22Rv1 (cell line): ENCODE results near the gene AOAH.
"Not testable (repeated sequence)": the region's sequence is repeated elsewhere in the genome, so short reads cannot be mapped to it uniquely, and the experiment has no call there.

Experiments used
- H3K27ac ChIP-seq: fragments of 450-650 bp; 2 replicates; pipeline ENCODE4 v1.5.1; 2017
- ZFX ChIP-seq: fragments of 450-650 bp; IDR thresholded peaks from 2 replicates; pipeline ENCODE4 v1.6.1; 2017; ENCODE audit warnings: antibody characterized with exemption, borderline replicate concordance
- TF ChIP-seq, protein P1 (sequence below): fragments of 450-650 bp; IDR thresholded peaks from 2 replicates; pipeline ENCODE4 v1.5.1; 2017; ENCODE audit warnings: mild to moderate bottlenecking

Gene AOAH

DNA sequence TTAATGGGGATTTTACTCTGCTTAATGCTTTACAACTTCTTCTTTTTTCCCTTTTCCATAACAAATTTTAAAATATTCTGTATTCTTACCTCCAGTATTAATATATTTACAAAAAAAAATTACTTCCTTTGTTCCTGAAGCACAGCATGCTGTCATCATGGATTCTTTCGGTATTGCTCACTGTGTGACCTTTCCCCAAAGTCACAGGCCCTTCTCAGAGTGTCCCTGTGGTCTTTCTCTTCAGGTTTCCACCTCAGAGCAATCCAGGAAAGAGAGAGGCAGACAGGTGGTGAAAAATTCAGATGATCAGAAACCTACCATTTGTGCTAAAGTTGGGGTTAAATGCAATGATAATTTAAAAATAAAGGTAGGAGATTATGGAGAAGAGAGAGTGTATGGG, 13.0 kb downstream of the AOAH start:
- no peak overlapping the region for H3K27ac ChIP-seq

DNA sequence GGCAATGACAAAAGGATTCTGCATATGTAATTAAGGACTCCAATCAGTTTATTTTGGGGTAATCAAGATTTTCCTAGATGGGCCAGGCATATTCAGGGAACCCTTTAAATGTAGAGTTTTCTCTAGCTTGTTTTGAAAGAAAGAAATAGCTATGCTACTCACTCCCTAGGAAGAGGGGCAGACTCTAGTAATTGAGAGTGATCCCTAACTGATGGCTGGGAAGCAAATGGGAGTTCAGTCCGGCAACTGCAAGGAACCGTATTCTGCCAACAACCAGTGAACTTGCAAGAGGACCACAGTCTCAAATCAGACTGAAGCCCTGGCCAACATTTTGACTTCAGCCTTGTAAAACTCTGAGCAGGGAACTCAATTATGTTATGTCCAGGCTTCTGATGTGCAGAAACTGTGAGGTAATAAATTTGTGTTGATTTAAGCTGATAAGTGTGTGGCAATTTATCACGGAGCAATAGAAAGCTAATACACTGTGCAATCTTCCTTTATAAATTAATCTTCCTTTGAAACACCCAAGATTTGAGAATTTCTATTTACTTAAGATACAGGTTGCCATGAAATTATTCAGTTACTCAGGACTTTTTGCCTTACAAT, 14.0 kb downstream of the AOAH start:
- no peak overlapping the region for H3K27ac ChIP-seq
- TF ChIP-seq, protein P1, sequence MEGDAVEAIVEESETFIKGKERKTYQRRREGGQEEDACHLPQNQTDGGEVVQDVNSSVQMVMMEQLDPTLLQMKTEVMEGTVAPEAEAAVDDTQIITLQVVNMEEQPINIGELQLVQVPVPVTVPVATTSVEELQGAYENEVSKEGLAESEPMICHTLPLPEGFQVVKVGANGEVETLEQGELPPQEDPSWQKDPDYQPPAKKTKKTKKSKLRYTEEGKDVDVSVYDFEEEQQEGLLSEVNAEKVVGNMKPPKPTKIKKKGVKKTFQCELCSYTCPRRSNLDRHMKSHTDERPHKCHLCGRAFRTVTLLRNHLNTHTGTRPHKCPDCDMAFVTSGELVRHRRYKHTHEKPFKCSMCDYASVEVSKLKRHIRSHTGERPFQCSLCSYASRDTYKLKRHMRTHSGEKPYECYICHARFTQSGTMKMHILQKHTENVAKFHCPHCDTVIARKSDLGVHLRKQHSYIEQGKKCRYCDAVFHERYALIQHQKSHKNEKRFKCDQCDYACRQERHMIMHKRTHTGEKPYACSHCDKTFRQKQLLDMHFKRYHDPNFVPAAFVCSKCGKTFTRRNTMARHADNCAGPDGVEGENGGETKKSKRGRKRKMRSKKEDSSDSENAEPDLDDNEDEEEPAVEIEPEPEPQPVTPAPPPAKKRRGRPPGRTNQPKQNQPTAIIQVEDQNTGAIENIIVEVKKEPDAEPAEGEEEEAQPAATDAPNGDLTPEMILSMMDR: no peak
- TF ChIP-seq ZFX: no peak

More for the DNA sequence above, 13.0 kb downstream of the AOAH start:
- TF ChIP-seq, protein P1: no peak
- TF ChIP-seq ZFX: no peak

DNA sequence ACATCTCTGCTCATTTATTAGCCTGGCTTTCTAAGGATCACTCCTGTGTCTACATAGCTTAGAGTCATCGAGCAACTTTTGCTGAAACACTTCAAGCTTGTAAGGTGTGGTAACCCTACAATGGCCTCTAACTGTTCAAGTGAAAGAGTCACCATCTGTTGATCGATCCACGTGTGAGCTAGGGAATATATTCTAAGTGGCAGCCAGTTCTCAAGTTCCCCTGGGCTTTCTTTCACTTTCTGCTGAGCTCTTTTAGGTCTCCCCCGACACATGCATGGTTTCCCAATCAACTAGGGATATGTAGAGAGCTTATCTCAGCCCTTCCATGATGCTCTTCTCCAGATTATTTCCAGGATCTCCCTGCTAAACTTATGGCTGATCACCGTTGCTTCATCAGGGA, 15.5 kb downstream of the AOAH start:
- H3K27ac ChIP-seq: no peak overlapping the region
- TF ChIP-seq, protein P1: no peak
- TF ChIP-seq ZFX: no peak

DNA sequence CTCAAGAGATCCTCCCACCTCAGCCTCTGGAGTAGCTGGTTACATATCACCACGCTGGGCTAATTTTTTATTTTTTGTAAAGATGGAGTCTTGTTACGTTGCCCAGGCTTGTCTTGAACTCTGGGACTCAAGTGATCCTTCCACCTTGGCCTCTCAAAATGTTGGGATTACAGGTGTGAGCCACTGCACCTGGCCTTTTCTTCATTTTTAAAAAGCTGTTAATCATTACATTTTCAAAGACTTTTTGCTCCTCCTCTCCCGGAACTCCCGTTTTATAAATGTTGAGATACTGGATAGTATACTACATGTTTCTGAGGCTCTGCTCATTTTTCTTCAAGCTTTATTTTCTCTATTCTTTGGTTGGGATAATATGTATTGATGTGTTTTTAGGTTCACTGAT, 16.4 kb downstream of the AOAH start:
- no peak for TF ChIP-seq ZFX
- TF ChIP-seq, protein P1: no peak
- H3K27ac ChIP-seq: no peak overlapping the region

DNA sequence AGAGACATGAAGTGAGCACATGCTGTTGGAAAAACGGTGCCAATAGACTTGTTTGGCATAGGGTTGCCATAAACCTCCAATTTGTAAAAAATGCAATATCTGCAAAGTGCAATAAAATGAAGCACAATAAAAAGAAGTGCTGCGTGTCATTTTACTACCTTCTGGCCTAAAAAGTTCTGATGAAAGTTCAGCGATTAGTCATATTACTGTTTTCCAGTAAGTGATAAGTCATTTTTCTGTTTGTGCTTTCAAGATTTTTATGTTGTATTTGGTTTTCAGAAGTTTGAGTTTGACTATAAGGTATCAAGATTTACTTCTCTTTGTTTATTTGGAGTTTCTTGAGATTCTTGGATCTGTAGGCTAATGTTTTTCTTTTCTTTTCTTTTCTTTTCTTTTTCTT, 16.8 kb downstream of the AOAH start:
- no peak overlapping the region for H3K27ac ChIP-seq
- TF ChIP-seq, protein P1: no peak
- no peak for TF ChIP-seq ZFX

DNA sequence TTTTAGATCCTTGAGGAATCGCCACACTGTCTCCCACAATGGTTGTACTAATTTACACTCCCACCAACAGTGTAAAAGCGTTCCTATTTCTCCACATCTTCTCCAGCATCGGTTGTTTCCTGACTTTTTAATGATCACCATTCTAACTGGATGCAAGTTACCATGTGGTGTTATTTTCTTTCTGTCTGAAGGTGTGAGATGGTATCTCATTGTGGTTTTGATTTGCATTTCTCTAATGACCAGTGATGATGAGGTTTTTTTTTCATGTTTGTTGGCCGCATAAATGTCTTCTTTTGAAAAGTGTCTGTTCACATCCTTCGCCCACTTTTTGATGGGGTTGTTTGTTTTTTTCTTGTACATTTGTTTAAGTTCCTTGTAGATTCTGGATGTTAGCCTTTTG, 20.4 kb downstream of the AOAH start:
- not testable (repeated sequence) for H3K27ac ChIP-seq

DNA sequence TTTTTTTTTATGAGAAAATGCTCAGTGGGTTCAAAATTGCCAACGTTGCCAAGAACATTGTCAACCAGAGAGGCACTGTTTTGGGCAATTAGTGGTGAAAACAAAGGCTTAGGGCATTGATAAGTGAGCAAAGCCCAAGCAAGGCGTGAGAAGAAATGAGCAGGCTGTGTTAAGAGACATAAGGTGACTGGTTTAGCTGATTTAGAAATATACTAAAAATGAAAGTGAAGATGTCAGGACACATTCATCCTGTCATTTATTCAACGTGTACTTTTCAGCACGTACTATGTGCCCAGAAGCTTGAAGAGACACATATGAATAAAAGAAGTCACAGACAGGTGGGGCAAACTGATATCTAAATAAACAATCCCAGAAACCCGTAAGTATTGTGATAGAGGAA, 31.8 kb downstream of the AOAH start:
- H3K27ac ChIP-seq: no peak overlapping the region
- TF ChIP-seq, protein P1: no peak
- TF ChIP-seq ZFX: no peak

DNA sequence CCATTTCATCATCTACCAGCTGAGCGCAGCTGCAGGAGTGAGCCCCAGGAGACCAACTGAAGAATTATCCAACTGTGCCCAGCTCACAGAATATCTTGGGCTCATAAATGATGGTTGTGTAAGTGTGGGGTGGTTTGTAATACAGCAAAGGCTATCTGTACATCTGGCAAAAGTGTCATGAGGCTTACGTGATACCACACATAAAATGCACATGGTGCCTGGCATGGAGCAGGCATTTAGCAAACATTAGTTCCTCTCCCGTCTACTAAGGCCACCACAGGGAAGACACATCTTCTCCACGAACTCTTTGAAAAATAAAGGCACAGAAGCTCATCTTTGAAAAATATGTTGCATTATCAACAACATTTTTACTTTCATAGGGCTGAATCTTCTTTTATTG, 32.3 kb downstream of the AOAH start:
- TF ChIP-seq ZFX: no peak
- TF ChIP-seq, protein P1: no peak
- no peak overlapping the region for H3K27ac ChIP-seq
